Stimulated activated CD4-positive, alpha-beta T cell treated with anti-CD3 and anti-CD28 coated beads, Interleukin-4, amount 100 ng/mL, for 4 hours (primary cell): ENCODE measurements around the gene MIPEP.

ENCODE experiments used
- DNase-seq, 2 experiments: peaks; one replicate each; pipeline ENCODE4 v3.0.0-alpha.2; 2020

The MIPEP gene

GRCh38 chr13:23849670-23850069, 39.5 kb downstream of the MIPEP start:
- no peak for DNase-seq

GRCh38 chr13:23848646-23849141, 40.5 kb downstream of the MIPEP start:
- DNase-seq = no peak

GRCh38 chr13:23848019-23848418, 41.2 kb downstream of the MIPEP start:
- DNase-seq = no peak

GRCh38 chr13:23847497-23847896, 41.7 kb downstream of the MIPEP start:
- DNase-seq = no peak

- no peak for DNase-seq
Measured at GRCh38 chr13:23845105-23845725, 44.0 kb downstream of the MIPEP start.

GRCh38 chr13:23844132-23844531, 45.1 kb downstream of the MIPEP start:
- DNase-seq = no peak

- no peak for DNase-seq
Measured at GRCh38 chr13:23843436-23843835, 45.8 kb downstream of the MIPEP start.

- DNase-seq = no peak
Measured at GRCh38 chr13:23842406-23842805, 46.8 kb downstream of the MIPEP start.

GRCh38 chr13:23833733-23834611, 55.2 kb downstream of the MIPEP start:
- DNase-seq = no peak

- no peak for DNase-seq
Measured at GRCh38 chr13:23828866-23829265, 60.3 kb downstream of the MIPEP start.

- no peak for DNase-seq
Measured at GRCh38 chr13:23828086-23828485, 61.1 kb downstream of the MIPEP start.

GRCh38 chr13:23825179-23825578, 64.0 kb downstream of the MIPEP start:
- no peak for DNase-seq

GRCh38 chr13:23824371-23824770, 64.8 kb downstream of the MIPEP start:
- DNase-seq = no peak

GRCh38 chr13:23822252-23822824, 66.9 kb downstream of the MIPEP start:
- DNase-seq = no peak

GRCh38 chr13:23820530-23820929, 68.7 kb downstream of the MIPEP start:
- DNase-seq = no peak

GRCh38 chr13:23817830-23818229, 71.4 kb downstream of the MIPEP start:
- no peak for DNase-seq

- no peak for DNase-seq
Measured at GRCh38 chr13:23817136-23817535, 72.1 kb downstream of the MIPEP start.

GRCh38 chr13:23813635-23814034, 75.6 kb downstream of the MIPEP start:
- DNase-seq = no peak

GRCh38 chr13:23811366-23812062, 77.7 kb downstream of the MIPEP start:
- no peak for DNase-seq

- DNase-seq = no peak
Measured at GRCh38 chr13:23810685-23811240, 78.4 kb downstream of the MIPEP start.

GRCh38 chr13:23808803-23809202, 80.4 kb downstream of the MIPEP start:
- DNase-seq = no peak

GRCh38 chr13:23806874-23807526, 82.2 kb downstream of the MIPEP start:
- no peak for DNase-seq
